Activated naive CD8-positive, alpha-beta T cell treated with anti-CD3 and anti-CD28 coated beads for 36 hours (primary cell): ENCODE results near the gene TMEM144. TPM values are rescaled to one million over a fixed set of nuclear protein-coding genes. Genes with fewer than 3 reads are reported as not detected.
"Not testable (repeated sequence)": the region's sequence is repeated elsewhere in the genome, so short reads cannot be mapped to it uniquely, and the experiment has no call there.

ENCODE experiments used
- DNase-seq: peaks from one replicate; pipeline ENCODE4 v3.0.0; 2021
- H3K27ac Mint-ChIP-seq: one replicate; pipeline ENCODE4 v1.8.0; 2022; ENCODE audit warnings: mild to moderate bottlenecking, moderate library complexity, mixed read lengths
- H3K27me3 Mint-ChIP-seq: one replicate; pipeline ENCODE4 v1.8.0; 2022; ENCODE audit warnings: mild to moderate bottlenecking, mixed read lengths
- H3K36me3 Mint-ChIP-seq: one replicate; pipeline ENCODE4 v1.8.0; 2021; ENCODE audit warnings: mild to moderate bottlenecking, mixed read lengths
- H3K4me1 Mint-ChIP-seq: one replicate; pipeline ENCODE4 v1.8.0; 2021; ENCODE audit warnings: mixed read lengths
- H3K4me3 Mint-ChIP-seq: one replicate; pipeline ENCODE4 v1.8.0; 2022; ENCODE audit warnings: mild to moderate bottlenecking, moderate library complexity, mixed read lengths
- H3K9me3 Mint-ChIP-seq: one replicate; pipeline ENCODE4 v1.8.0; 2022; ENCODE audit warnings: mixed read lengths
- total RNA-seq, 2 experiments: library from RNA; stranded (reverse); gene quantifications; one replicate each; pipeline ENCODE4 v1.2.3, GENCODE V29; 2021

The TMEM144 gene
- total RNA-seq, 2 experiments from 2014 or later, result 0.16 to 0.25 TPM

DNA sequence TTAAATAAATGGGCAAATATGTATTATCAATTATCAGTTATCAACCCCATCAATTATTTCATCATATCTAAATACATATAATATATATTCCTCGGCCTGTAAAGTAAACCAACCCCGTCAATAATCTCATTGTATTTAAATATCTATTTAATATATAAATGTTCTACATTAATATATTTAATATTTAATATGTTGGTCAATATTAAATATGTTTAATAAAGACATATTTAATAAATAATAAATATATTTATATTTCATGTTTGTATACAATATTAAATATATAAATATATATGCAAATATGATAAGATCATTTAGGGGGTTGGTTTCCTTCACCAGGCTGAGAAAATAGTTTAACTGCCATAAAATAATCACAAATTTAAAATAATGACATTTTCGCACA is 6.4 kb upstream of the TMEM144 start:
- DNase-seq, result no peak
- Mint-ChIP-seq H3K36me3 (no peaks in the 10 kb centered on the region), H3K27ac (no peak overlapping the region), H3K4me3 (no peak overlapping the region), H3K9me3 (peaks cover 2% of the 10 kb centered on the region), H3K27me3 (peaks cover 7% of the 10 kb centered on the region), H3K4me1 (peaks cover under 1% of the 10 kb centered on the region)

DNA sequence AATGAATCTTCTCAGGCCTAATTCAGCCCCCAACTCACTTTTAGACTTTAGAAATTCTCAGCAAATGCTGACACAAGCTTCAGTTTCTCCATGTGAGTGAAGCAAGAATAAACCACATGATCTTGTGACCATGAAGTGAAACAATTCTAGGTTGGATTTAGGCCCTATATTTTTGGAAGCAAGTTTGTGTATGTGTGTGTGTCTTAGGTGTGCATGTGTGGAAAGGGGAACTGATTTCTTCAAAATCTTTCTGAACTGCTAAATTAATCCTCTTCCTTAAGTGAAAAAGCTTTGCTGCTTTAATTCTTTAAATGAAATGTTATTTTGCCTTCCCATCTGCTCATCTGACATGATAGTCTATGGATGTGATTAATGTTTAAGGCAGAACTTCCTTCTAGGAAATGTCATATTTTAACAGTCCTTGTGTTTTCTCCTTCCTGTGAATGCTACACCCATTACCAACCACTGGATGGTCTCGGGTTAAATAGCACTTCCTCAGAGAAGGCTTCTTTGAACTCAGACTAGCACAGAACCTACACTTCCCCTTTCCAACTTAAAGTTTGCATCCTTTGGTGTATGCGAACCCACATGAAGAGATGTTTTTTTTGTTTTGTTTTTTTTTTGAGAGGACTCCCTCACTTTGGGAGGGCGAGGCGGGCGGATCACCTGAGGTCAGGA is 1.2 kb upstream of the TMEM144 start:
- no peak overlapping the region for H3K4me3 Mint-ChIP-seq
- H3K27me3 Mint-ChIP-seq, result peaks cover 49% of the 10 kb centered on the region
- no peak for DNase-seq
- no peak overlapping the region for H3K27ac Mint-ChIP-seq
- H3K4me1 Mint-ChIP-seq, result peaks cover 20% of the 10 kb centered on the region
- no peaks in the 10 kb centered on the region for H3K36me3 Mint-ChIP-seq
- peaks cover 2% of the 10 kb centered on the region for H3K9me3 Mint-ChIP-seq

DNA sequence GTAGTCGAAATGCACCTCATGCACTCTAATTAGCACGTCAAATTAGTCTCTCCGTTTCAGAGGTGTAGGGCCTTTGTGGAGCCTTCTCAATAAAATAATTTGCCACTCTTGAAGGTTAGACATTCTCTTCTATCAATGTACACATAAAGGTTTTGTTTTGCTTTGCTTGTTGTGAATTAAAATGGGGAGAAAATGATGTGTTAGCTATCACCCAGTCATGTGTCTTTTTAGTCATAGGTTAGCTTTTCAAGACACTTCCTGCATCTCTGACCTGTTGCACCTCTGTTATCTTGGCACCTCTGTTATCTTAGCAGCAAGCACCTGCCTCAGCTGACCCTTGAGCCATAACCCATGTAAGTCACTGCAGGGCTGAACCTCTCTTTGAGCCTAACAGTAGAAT is 936 bp downstream of the TMEM144 start:
- DNase-seq, result no peak
- no peak overlapping the region for H3K27ac Mint-ChIP-seq
- H3K36me3 Mint-ChIP-seq, result no peaks in the 10 kb centered on the region
- peak overlapping the region; percentile 27 for H3K4me3 Mint-ChIP-seq
- peaks cover 2% of the 10 kb centered on the region for H3K9me3 Mint-ChIP-seq
- H3K4me1 Mint-ChIP-seq, result peaks cover 20% of the 10 kb centered on the region
- peaks cover 51% of the 10 kb centered on the region for H3K27me3 Mint-ChIP-seq

DNA sequence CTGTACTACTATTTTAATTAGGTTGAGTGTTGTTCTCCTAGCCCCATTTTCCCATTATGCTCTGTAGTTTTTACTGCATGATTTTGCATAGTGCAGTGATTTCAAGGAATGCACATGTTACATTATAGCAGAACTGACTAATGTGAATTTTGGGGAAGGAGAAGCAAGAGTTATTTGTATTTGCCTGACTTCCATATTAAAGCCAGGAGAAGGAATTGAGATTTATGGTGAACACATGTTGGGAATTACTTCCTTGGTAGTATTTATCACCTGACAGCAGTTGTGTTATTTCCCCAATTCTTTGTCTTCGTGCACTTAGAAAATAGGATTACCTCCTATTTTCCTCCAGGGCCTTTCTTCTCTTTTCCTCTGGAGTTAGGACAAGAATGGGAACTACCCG is 3.2 kb downstream of the TMEM144 start:
- H3K27me3 Mint-ChIP-seq, result peaks cover 45% of the 10 kb centered on the region
- H3K36me3 Mint-ChIP-seq, result no peaks in the 10 kb centered on the region
- H3K4me1 Mint-ChIP-seq, result peaks cover 20% of the 10 kb centered on the region
- H3K27ac Mint-ChIP-seq, result no peak overlapping the region
- DNase-seq, result no peak
- no peaks in the 10 kb centered on the region for H3K9me3 Mint-ChIP-seq
- no peak overlapping the region for H3K4me3 Mint-ChIP-seq

- H3K9me3 Mint-ChIP-seq, result no peaks in the 10 kb centered on the region
- H3K27me3 Mint-ChIP-seq, result peaks cover 35% of the 10 kb centered on the region
- no peak overlapping the region for H3K4me3 Mint-ChIP-seq
- no peak for DNase-seq
- no peak overlapping the region for H3K27ac Mint-ChIP-seq
- peaks cover 11% of the 10 kb centered on the region for H3K4me1 Mint-ChIP-seq
- no peaks in the 10 kb centered on the region for H3K36me3 Mint-ChIP-seq
Measured at GRCh38 chr4:158214856-158215255, 4.6 kb downstream of the TMEM144 start.

GRCh38 chr4:158217763-158218162 is 7.5 kb downstream of the TMEM144 start:
- no peaks in the 10 kb centered on the region for H3K9me3 Mint-ChIP-seq
- DNase-seq, result no peak
- peaks cover 14% of the 10 kb centered on the region for H3K27me3 Mint-ChIP-seq
- no peak overlapping the region for H3K4me3 Mint-ChIP-seq
- no peaks in the 10 kb centered on the region for H3K4me1 Mint-ChIP-seq
- H3K27ac Mint-ChIP-seq, result no peak overlapping the region
- no peaks in the 10 kb centered on the region for H3K36me3 Mint-ChIP-seq

GRCh38 chr4:158219623-158220022 is 9.3 kb downstream of the TMEM144 start:
- H3K9me3 Mint-ChIP-seq, result no peaks in the 10 kb centered on the region
- no peaks in the 10 kb centered on the region for H3K27me3 Mint-ChIP-seq
- H3K36me3 Mint-ChIP-seq, result no peaks in the 10 kb centered on the region
- H3K4me3 Mint-ChIP-seq, result no peak overlapping the region
- H3K27ac Mint-ChIP-seq, result no peak overlapping the region
- DNase-seq, result no peak
- H3K4me1 Mint-ChIP-seq, result no peaks in the 10 kb centered on the region

DNA sequence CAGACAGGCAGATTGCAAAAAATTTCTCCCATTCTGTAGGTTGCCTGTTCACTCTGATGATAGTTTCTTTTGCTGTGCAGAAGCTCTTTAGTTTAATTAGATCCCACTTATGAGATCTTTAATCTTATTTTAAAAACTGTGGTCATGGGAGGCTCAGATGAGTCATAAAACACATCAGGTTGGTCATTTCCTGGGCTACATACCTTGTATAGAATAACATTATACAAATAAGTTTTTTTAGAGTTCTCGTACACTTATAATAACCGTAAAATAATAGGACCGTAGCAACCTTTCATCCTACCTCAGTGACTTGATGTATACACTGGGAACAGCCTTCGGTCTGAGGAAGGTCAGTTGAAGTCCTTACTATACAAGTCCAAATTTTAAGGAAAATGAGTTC is 14.0 kb downstream of the TMEM144 start:
- not testable (repeated sequence) for H3K36me3 Mint-ChIP-seq, H3K27ac Mint-ChIP-seq, H3K4me1 Mint-ChIP-seq, H3K27me3 Mint-ChIP-seq, H3K4me3 Mint-ChIP-seq, DNase-seq, H3K9me3 Mint-ChIP-seq

DNA sequence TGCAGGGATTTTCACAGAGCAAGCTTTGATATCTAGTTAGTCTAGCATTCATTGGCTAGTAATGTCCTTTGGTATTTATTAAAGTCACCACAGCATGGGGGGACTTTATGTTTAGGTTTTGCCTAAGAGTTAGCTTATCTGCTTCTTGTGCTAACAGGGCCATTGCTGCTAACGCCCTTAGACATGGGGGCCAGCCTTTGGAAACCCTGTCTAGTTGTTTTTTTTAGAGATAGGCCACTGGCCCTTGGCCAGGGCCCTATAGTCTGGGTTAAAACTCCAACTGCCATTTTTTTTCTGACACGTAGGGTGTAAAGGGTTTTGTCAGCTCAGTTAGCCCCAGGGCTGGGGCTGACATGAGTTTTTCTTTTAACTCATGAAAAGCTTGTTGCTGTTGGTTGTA is 14.7 kb downstream of the TMEM144 start:
- not testable (repeated sequence) for H3K4me3 Mint-ChIP-seq, H3K9me3 Mint-ChIP-seq, H3K27ac Mint-ChIP-seq, H3K27me3 Mint-ChIP-seq, H3K4me1 Mint-ChIP-seq, H3K36me3 Mint-ChIP-seq, DNase-seq

- not testable (repeated sequence) for H3K9me3 Mint-ChIP-seq, H3K4me3 Mint-ChIP-seq, H3K36me3 Mint-ChIP-seq, H3K27me3 Mint-ChIP-seq, H3K27ac Mint-ChIP-seq, H3K4me1 Mint-ChIP-seq, DNase-seq
Measured at GRCh38 chr4:158227880-158228279, 17.6 kb downstream of the TMEM144 start.

- H3K27me3 Mint-ChIP-seq, result peaks cover 12% of the 10 kb centered on the region
- DNase-seq, H3K4me3 Mint-ChIP-seq, H3K27ac Mint-ChIP-seq, H3K4me1 Mint-ChIP-seq, H3K36me3 Mint-ChIP-seq, H3K9me3 Mint-ChIP-seq: not testable (repeated sequence)
Measured at GRCh38 chr4:158228399-158228798, 18.1 kb downstream of the TMEM144 start.

DNA sequence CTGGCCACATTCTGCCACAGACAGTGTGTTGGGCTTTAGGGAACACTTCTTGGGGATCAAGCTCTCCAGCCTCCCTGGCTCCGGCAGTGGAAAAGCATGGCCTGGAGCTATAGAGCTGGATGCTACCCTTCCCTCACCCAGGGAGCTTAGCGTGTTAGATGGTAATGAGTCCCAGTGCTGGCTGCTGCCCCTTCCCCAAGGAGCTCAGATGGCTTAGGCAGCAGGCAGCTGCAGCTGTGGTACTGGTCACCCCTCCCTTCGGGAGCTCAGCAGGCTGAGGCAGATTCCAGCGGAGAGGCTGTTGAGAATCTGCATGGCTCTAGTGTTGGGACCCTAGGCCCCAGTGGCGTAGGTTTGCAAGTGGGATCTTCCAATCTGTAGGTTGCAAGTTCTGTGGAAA is 19.5 kb downstream of the TMEM144 start:
- H3K4me1 Mint-ChIP-seq, result no peaks in the 10 kb centered on the region
- no peak overlapping the region for H3K27ac Mint-ChIP-seq
- H3K27me3 Mint-ChIP-seq, result peaks cover 12% of the 10 kb centered on the region
- no peaks in the 10 kb centered on the region for H3K36me3 Mint-ChIP-seq
- H3K9me3 Mint-ChIP-seq, result peaks cover 3% of the 10 kb centered on the region
- no peak for DNase-seq
- H3K4me3 Mint-ChIP-seq, result no peak overlapping the region

GRCh38 chr4:158234671-158235070 is 24.4 kb downstream of the TMEM144 start:
- Mint-ChIP-seq H3K9me3 (peaks cover 3% of the 10 kb centered on the region), H3K27ac (no peak overlapping the region), H3K4me1 (no peaks in the 10 kb centered on the region), H3K36me3 (no peaks in the 10 kb centered on the region), H3K4me3 (no peak overlapping the region), H3K27me3 (peaks cover 5% of the 10 kb centered on the region)
- DNase-seq, result no peak

DNA sequence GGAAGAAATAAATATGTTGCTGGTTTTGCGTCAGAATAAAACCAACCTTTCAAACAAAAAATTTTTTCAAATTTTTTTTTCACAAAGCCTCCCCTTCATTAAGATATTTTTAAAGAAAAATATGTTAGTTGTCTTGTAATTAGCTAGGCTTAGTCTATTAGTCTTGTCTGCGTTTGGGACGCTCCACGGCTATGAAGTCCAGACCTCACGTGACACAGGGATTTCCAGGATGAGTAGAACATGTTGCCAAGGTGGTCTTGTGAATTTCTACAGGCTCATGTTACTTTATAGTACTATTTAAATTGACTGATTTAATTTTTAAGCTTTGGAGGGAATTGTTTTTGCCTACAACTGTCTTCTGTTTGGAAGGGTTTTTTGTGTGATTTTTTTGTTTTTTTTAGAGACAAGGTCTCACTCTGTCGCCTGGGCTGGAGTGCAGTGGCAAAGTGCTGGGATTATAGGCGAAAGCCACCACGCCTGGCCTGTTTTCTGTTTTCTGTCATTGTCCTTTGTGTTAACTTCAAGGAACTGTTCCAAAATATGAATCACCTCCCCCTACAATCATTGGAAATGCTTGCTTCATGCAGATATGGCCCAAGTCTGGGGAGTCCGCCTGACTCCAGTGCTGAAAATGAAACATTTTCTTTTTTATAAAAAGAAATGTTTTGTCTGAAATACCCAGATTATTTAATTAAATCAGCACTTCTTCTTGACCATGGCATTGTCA is 26.2 kb downstream of the TMEM144 start:
- DNase-seq, result no peak
- Mint-ChIP-seq H3K27ac (no peak overlapping the region), H3K4me1 (no peaks in the 10 kb centered on the region), H3K9me3 (peaks cover 3% of the 10 kb centered on the region), H3K27me3 (peaks cover 5% of the 10 kb centered on the region), H3K4me3 (no peak overlapping the region), H3K36me3 (no peaks in the 10 kb centered on the region)

GRCh38 chr4:158238575-158238974 is 28.3 kb downstream of the TMEM144 start:
- H3K27me3 Mint-ChIP-seq, result no peaks in the 10 kb centered on the region
- no peaks in the 10 kb centered on the region for H3K4me1 Mint-ChIP-seq
- no peak overlapping the region for H3K4me3 Mint-ChIP-seq
- no peaks in the 10 kb centered on the region for H3K36me3 Mint-ChIP-seq
- H3K27ac Mint-ChIP-seq, result no peak overlapping the region
- no peak for DNase-seq
- H3K9me3 Mint-ChIP-seq, result no peaks in the 10 kb centered on the region

- H3K9me3 Mint-ChIP-seq, result no peaks in the 10 kb centered on the region
- no peak overlapping the region for H3K27ac Mint-ChIP-seq
- no peak overlapping the region for H3K4me3 Mint-ChIP-seq
- no peaks in the 10 kb centered on the region for H3K36me3 Mint-ChIP-seq
- DNase-seq, result no peak
- H3K4me1 Mint-ChIP-seq, result no peaks in the 10 kb centered on the region
- no peaks in the 10 kb centered on the region for H3K27me3 Mint-ChIP-seq
Measured at GRCh38 chr4:158239196-158239595, 28.9 kb downstream of the TMEM144 start.
